ENCODE data around the gene PTPRR.

GRCh38 chr12:70883855-70884254, 36.7 kb downstream of the PTPRR start:
- TF ChIP-seq, protein P1, sequence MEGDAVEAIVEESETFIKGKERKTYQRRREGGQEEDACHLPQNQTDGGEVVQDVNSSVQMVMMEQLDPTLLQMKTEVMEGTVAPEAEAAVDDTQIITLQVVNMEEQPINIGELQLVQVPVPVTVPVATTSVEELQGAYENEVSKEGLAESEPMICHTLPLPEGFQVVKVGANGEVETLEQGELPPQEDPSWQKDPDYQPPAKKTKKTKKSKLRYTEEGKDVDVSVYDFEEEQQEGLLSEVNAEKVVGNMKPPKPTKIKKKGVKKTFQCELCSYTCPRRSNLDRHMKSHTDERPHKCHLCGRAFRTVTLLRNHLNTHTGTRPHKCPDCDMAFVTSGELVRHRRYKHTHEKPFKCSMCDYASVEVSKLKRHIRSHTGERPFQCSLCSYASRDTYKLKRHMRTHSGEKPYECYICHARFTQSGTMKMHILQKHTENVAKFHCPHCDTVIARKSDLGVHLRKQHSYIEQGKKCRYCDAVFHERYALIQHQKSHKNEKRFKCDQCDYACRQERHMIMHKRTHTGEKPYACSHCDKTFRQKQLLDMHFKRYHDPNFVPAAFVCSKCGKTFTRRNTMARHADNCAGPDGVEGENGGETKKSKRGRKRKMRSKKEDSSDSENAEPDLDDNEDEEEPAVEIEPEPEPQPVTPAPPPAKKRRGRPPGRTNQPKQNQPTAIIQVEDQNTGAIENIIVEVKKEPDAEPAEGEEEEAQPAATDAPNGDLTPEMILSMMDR (IDR thresholded peaks at IDR 0.05) = no peak
- TF ChIP-seq POLR2A (IDR thresholded peaks at IDR 0.05) (no peak), POLR2AphosphoS5 (IDR thresholded peaks at IDR 0.05) (no peak)

Data from prostate gland (tissue), 2 donors.